HG03095 (cell line): ENCODE results near the gene ARHGAP44.

ENCODE experiments used
- ATAC-seq: cut with Tn5 transposase; IDR thresholded peaks from one replicate; pipeline ENCODE4 v1.9.1; 2021; ENCODE audit warnings: moderate library complexity; ENCODE audit not compliant: unreplicated experiment

ARHGAP44 gene

DNA sequence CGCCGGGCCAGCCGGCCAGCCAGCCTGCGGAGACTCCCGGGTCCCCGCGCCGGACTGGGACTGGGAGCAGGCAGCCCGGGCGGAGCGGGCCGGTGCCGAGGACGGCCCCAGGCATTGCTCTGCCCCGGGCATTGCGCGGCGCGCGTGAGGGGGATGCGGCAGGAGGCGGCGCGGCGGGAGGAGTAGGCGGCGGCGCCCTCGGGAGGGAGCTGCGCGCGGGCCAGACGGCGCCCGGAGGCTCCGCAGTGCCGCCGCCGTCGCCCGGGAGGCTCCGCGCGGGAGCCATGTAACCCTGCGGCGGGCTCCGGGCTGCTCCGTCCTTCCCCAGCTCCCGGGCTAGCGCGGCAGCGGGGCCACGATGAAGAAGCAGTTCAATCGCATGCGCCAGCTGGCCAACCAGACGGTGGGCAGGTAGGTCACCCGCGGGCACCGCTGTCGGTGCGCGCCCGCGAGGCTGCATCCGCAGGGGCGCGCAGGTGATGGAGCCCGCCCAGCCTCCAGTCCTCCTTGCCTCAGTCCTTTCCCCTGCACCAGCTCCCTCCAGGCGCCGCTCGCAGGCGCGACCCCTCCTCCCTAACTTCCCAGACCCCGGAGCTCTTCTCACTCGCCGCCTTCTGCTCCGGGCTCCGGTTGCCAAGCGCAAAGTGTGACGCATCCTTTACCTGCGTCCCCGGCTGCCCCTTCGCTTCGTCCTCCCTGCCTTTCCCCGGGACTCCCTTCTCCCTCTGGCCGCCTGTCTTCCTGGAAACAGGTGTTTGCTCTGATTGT is at the start of gene ARHGAP44:
Gene ARHGAP44, plus strand, starts transcription at position 18 of the 768 bp plus-strand sequence. Its CDS starts 341 bp downstream, at position 359.
- ATAC-seq, result peak; percentile 66

DNA sequence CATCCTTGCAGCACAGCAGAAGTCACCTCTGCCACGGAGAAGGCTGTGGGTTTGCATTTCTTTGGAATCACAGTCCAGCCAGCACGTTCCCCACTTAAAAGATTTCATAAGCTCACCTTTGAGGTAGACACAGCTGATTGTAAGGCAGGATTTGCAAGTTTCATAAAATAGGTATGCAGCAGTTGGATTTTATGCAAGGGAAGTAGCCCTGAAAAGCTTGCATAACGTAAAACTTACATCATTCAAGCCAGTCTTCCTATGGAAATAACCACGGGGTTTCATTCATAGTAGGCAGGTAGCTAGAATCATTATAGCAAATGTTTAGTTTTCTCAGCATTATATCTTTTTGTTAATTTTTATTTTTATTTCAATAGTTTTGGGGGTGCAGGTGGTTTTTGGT is 49.8 kb upstream of the ARHGAP44 start:
- ATAC-seq, result no peak

- no peak for ATAC-seq
These were observed 46.3 kb upstream of the ARHGAP44 start for GRCh38 chr17:12743046-12743445.

DNA sequence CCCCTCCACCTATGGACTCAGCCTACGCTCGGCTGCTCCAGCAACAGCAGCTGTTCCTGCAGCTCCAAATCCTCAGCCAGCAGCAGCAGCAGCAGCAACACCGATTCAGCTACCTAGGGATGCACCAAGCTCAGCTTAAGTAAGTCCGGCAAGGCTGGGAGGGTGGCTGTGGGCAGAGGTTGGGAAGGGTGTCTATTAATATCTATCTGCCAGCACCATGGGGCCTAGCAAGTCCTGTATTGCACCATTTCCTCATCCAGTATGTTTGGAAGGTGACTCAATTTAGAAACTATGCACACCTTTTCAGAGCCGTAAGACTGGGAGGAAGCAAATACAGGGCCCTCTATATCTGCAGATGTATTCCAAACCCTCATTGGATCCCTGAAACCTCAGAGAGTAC is 45.0 kb upstream of the ARHGAP44 start:
- ATAC-seq, result no peak

DNA sequence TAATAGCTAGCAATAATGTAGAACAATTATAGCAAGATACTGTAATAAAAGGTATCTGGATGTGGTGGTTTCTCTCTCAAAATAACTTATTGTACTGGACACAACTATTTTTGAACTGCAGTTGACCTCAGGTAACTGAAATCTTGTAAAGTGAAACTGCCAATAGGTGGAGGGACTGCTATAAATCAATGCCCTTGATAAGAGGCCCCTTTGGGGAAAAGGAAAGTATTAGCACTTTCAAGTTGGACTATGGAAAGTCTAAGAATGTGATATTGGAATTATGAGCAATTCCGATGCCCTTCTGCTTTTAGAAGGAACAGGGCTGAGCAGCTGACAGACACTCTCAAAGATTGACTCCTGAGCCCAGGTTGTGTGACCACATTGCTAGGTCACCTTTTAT is 44.5 kb upstream of the ARHGAP44 start:
- ATAC-seq, result no peak

DNA sequence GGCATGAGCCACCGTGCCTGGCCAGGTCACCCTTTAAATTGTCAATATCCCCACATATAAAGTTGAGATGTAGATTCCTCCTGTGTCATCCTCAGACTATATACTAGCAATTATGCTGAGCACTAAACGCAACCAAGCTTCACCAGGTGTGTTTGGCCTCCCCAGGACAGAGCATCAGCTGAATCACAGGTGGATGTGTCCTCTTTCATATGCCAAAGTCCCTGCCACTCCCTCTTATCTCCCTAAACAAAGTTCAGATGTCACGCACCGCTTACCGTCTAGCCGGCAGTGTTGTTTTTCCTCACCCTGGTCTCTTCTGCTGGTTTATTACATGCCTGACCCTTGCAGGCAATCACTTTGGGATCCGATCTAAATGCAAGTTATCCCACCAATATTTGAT is 43.8 kb upstream of the ARHGAP44 start:
- ATAC-seq, result no peak

GRCh38 chr17:12756786-12757185 is 32.5 kb upstream of the ARHGAP44 start:
- ATAC-seq, result no peak

DNA sequence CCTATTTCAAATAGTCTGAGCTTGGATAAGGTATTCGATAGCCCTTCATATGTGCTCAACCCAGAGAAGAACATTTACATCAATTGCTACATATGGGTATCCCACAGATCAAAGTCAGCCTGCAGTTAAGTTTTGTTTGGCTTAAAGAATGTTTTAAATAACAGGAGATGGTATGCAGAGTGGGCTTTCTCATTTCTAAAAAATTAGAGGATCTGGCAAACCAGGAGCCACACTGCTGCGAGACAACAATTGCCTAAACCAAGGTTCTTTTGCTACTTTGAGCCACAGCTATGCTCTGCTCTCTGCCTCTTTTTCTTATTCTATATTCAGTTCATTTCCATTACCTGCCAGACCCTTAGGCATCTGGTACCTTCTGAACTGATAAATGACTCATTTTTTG is 30.2 kb upstream of the ARHGAP44 start:
- ATAC-seq, result no peak

- no peak for ATAC-seq
These were observed 23.8 kb upstream of the ARHGAP44 start for GRCh38 chr17:12765548-12765947.

DNA sequence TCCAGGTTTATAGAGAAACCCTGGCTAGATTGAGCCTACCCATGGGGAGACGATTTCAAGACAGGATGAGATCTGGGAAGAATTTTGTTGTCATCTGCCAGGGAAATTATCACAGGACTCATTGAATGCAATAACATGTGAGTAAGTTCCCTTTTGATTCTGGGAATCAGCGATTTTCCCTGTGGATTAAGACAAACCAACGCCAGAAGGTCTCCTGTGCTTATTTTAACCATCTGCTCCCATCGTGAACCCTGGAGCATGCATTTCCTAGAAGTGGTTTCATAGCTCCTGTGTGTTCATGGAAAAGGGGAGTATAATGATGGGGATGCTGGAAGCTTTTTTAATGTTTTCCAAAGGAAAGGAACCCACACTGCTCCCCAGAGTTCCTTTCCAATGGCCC is 21.0 kb upstream of the ARHGAP44 start:
- ATAC-seq, result no peak

GRCh38 chr17:12769981-12770380 is 19.3 kb upstream of the ARHGAP44 start:
- no peak for ATAC-seq

DNA sequence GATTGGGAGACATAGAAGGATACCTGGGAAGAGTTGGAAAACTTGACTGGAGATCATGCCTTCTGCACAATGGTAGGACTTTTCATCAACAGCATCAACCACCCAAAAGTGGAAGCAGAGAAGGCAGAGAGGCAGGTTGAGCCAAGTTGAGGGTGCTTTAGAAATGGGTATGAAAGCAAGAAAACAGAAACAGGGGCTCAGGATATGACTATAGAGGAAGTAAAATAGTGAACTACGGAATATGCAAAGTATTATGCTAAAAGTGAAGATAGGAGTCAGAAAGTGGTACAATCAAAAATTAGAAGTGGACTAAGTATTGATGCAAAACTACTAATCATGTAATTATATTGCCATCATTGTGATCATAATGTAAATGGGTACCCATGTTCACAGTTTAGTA is 16.1 kb upstream of the ARHGAP44 start:
- ATAC-seq, result no peak

GRCh38 chr17:12789075-12789480 is 220 bp upstream of the ARHGAP44 start:
- ATAC-seq, result peak; percentile 84

GRCh38 chr17:12790249-12791106 is 1.2 kb downstream of the ARHGAP44 start:
- ATAC-seq, result no peak

- ATAC-seq, result no peak
These were observed 5.7 kb downstream of the ARHGAP44 start for GRCh38 chr17:12794919-12795532.

DNA sequence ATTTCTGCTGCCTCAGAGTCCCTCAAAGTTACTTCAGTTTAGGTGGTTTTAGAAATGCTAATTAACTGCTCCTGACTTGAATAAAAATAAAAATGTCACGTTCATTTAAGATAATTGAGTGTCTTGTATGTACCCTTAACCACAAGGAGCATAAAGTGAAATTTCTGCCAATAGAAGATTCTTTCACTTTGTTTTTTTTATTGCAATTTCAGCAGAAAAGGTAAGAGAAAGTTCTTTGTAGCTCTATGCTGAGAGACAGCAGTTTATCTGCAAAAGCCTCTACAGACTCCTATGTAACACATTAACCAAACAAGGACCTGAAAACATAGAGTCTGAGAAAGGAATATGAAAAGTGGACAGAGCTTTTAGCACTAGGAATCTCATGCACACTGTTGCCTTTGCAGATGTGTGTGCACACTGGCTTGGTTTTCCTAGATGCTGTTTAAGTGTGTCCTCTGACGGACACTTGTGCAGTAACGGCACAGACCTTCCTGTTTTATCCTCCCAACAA is 11.6 kb downstream of the ARHGAP44 start:
- ATAC-seq, result no peak

DNA sequence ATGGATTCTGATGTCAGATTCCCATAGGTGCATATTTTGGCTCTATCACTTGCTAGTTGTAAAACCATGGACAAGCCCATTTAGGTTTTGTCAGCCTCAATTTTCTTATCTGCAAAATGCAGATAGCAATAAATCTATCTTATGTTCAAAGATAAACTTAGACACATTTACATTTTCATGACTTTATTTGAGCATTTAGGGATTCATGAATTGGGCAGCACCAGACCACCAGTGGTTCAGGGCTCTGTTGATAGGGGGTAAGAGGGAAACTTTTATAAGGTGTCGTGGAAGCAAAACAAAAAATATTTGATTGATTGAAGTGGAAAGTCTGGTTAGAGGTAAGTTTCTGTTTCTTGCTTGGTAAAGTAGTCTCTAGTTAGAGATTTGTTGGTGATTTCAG is 17.3 kb downstream of the ARHGAP44 start:
- ATAC-seq, result no peak

DNA sequence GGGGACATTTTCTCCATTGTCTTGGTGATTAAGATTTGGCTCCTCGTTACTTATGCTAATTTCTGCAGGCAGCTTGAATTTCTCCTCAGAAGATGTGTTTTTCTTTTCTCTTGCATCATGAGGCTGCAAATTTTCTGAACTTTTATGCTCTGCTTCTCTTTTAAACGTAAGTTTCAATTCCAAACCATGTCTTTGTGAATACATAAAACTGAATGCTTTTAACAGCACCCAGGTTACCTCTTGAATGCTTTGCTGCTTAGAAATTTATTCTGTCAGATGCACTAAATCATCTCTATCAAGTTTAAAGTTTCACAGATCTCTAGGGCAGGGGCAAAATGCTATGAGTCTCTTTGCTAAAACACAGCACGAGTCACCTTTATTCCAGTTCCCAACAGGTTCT is 19.4 kb downstream of the ARHGAP44 start:
- ATAC-seq, result no peak

- no peak for ATAC-seq
These were observed 23.6 kb downstream of the ARHGAP44 start for GRCh38 chr17:12812877-12813276.

DNA sequence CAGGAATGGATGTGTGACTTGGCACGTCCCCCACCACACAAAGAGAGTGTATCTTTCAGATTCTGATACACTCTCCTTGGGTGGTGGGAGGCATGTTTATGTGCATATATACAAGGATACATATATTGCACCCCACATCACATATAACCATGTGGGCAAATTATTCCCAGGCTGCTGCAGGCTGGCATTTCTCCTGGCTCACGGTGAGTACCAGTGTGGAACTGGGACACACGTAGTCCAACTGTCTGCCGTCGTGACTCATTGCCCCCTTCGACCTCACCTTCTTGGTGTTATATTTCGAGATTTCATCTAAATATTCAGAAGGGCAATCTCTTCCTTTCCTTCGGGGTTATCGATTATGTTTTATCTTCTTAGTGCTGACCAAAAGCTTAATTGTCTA is 24.4 kb downstream of the ARHGAP44 start:
- no peak for ATAC-seq

GRCh38 chr17:12814718-12815117 is 25.4 kb downstream of the ARHGAP44 start:
- no peak for ATAC-seq
